DND-41 (cell line): Measurements from ENCODE around the gene EFR3B.

ENCODE experiments used
- EZH2 ChIP-seq: IDR thresholded peaks from 3 replicates; pipeline ENCODE4 v1.6.1; 2012; ENCODE audit warnings: borderline replicate concordance, low read depth, mild to moderate bottlenecking, moderate library complexity, low read length, inconsistent platforms; ENCODE audit not compliant: severe bottlenecking
- TF ChIP-seq, protein P1 (sequence below): IDR thresholded peaks from 2 replicates; pipeline ENCODE4 v1.5.1; 2012; ENCODE audit warnings: borderline replicate concordance, low read length, moderate library complexity, mild to moderate bottlenecking; ENCODE audit not compliant: poor library complexity, severe bottlenecking; ENCODE audit errors: extremely low read depth

DNA sequence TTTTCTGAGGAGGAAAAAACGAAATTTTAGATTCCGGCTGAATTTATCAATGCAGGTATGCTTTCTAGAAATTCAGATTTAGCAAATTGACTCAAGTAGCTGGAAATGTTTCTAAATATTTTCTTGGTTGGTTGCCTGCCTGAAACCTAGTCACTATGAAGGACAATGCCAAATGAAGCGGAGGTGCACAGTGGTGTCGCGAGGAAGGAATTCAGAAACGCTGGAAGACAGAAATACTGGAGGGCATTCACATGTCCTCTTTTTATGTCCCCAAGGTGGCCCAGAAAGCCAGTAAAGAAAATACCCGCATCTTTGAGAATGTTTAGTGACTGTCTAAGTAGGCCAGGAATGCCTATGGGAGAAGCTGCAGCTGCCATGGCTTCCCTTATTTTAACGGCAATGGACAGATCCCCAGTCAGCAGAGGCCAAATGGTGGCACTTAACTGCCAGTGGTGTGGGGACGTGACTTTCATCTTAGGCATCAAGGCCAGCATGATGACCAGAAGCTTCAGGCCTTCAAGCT is 15.8 kb upstream of the EFR3B start:
- TF ChIP-seq, protein P1, sequence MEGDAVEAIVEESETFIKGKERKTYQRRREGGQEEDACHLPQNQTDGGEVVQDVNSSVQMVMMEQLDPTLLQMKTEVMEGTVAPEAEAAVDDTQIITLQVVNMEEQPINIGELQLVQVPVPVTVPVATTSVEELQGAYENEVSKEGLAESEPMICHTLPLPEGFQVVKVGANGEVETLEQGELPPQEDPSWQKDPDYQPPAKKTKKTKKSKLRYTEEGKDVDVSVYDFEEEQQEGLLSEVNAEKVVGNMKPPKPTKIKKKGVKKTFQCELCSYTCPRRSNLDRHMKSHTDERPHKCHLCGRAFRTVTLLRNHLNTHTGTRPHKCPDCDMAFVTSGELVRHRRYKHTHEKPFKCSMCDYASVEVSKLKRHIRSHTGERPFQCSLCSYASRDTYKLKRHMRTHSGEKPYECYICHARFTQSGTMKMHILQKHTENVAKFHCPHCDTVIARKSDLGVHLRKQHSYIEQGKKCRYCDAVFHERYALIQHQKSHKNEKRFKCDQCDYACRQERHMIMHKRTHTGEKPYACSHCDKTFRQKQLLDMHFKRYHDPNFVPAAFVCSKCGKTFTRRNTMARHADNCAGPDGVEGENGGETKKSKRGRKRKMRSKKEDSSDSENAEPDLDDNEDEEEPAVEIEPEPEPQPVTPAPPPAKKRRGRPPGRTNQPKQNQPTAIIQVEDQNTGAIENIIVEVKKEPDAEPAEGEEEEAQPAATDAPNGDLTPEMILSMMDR, result no peak
- no peak for TF ChIP-seq EZH2
